Endothelial cell of umbilical vein (primary cell): ENCODE results near the gene GRK5.

ENCODE experiments used
- CTCF ChIP-seq, 2 donors: IDR thresholded peaks; 1 replicate in 1 of 2; 2 replicates in 1 of 2; pipeline ENCODE4 v1.5.1; 2011; ENCODE audit warnings: low read length in 2 of 2, mild to moderate bottlenecking in 2 of 2, moderate library complexity in 2 of 2, control low read depth in 1 of 2, inconsistent platforms in 1 of 2, low read depth in 1 of 2; ENCODE audit not compliant: insufficient read depth in 1 of 2; ENCODE audit errors: extremely low read depth in 1 of 2
- EZH2 ChIP-seq: IDR thresholded peaks from 2 replicates; pipeline ENCODE4 v1.6.1; 2012; ENCODE audit warnings: borderline replicate concordance, low read depth, mild to moderate bottlenecking, moderate library complexity, low read length, inconsistent platforms; ENCODE audit not compliant: severe bottlenecking
- FOS ChIP-seq: IDR thresholded peaks from 2 replicates; pipeline ENCODE4 v1.6.1; 2011; ENCODE audit warnings: mild to moderate bottlenecking, low read length, moderate library complexity, borderline replicate concordance; ENCODE audit not compliant: insufficient read depth
- JUN ChIP-seq: IDR thresholded peaks from 2 replicates; pipeline ENCODE4 v1.6.1; 2011; ENCODE audit warnings: borderline replicate concordance, low read depth; ENCODE audit not compliant: insufficient read length, insufficient read depth
- MAX ChIP-seq: IDR thresholded peaks from 2 replicates; pipeline ENCODE4 v1.6.1; 2011; ENCODE audit not compliant: insufficient read depth, insufficient read length
- MYC ChIP-seq: IDR thresholded peaks from one replicate; pipeline ENCODE4 v1.6.1; 2011; ENCODE audit warnings: mild to moderate bottlenecking, low read depth, low read length
- POLR2A ChIP-seq: IDR thresholded peaks from 2 replicates; pipeline ENCODE4 v1.6.1; 2012; ENCODE audit warnings: low read depth, mild to moderate bottlenecking, control low read depth, low read length
- POLR2AphosphoS5 ChIP-seq: IDR thresholded peaks from 2 replicates; pipeline ENCODE4 v1.6.1; 2012; ENCODE audit warnings: low read depth, mild to moderate bottlenecking, control low read depth, low read length, moderate library complexity; ENCODE audit not compliant: insufficient read depth

GRCh38 chr10:119358152-119358512, 150.8 kb downstream of the GRK5 start:
- TF ChIP-seq CTCF (IDR thresholded peaks at IDR 0.05; ENCODE audit: extremely low read depth in 1 of 2, insufficient read depth in 1 of 2, low read depth in 1 of 2, low read length in 2 of 2) = no peak
- no peak for TF ChIP-seq POLR2A
- TF ChIP-seq POLR2AphosphoS5 = no peak
- no peak for TF ChIP-seq EZH2
- TF ChIP-seq JUN = no peak
- TF ChIP-seq MYC = no peak
- TF ChIP-seq FOS = no peak
- no peak for TF ChIP-seq MAX
